Transverse colon (tissue), 4 donors: ENCODE data around the gene KLF15.

Experiments used
- EP300 ChIP-seq: sonication (generic); formaldehyde crosslinking; IDR thresholded peaks from one replicate; pipeline ENCODE4 v1.6.1; 2017; ENCODE audit warnings: antibody characterized with exemption, low read depth
- POLR2AphosphoS5 ChIP-seq, 3 donors: sonication (generic); formaldehyde crosslinking; IDR thresholded peaks; one replicate each; pipeline ENCODE4 v1.6.1; 2016; ENCODE audit warnings: antibody characterized with exemption in 3 of 3
- TF ChIP-seq, protein P1 (sequence below), 5 experiments: fragments of 200-600 bp in 3 of 5; fragments of 450-650 bp in 2 of 5; sonication (generic) in 3 of 5; IDR thresholded peaks; 1 replicate in 2 of 5; 2 replicates in 3 of 5; pipeline ENCODE4 v1.5.1; 2016 to 2017; ENCODE audit warnings: antibody characterized with exemption in 5 of 5, inconsistent platforms in 3 of 5, mild to moderate bottlenecking in 2 of 5, moderate library complexity in 1 of 5

DNA sequence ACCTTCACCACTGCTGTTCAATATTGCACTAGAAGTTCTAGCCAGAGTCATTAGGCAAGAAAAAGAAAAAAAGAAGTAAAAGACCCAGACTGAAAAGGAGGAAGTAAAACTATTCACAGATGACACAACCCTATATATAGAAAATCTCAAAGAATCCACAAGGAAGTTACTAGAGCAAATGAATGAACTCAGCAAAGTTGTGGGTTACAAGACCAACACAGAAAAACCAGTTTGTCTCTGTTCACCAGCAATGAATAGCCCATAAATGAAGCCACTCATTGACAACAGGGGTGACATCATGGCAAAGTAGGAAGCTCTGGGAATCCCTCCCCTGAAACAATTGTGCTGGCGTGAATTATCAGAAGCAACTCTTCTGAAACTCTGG lies 42.1 kb upstream of the KLF15 start:
- TF ChIP-seq, protein P1, sequence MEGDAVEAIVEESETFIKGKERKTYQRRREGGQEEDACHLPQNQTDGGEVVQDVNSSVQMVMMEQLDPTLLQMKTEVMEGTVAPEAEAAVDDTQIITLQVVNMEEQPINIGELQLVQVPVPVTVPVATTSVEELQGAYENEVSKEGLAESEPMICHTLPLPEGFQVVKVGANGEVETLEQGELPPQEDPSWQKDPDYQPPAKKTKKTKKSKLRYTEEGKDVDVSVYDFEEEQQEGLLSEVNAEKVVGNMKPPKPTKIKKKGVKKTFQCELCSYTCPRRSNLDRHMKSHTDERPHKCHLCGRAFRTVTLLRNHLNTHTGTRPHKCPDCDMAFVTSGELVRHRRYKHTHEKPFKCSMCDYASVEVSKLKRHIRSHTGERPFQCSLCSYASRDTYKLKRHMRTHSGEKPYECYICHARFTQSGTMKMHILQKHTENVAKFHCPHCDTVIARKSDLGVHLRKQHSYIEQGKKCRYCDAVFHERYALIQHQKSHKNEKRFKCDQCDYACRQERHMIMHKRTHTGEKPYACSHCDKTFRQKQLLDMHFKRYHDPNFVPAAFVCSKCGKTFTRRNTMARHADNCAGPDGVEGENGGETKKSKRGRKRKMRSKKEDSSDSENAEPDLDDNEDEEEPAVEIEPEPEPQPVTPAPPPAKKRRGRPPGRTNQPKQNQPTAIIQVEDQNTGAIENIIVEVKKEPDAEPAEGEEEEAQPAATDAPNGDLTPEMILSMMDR (IDR thresholded peaks at IDR 0.05) = no peak
- TF ChIP-seq POLR2AphosphoS5 (IDR thresholded peaks at IDR 0.05) (no peak), EP300 (no peak)
